ENCODE data around the gene ALOXE3. TPM values are rescaled to one million over a fixed set of nuclear protein-coding genes. Genes with fewer than 3 reads are reported as not detected.

ALOXE3 gene
- total RNA-seq, 2 donors from 2014 or later, result 0.20 TPM; not detected in 1

GRCh38 chr17:8141741-8142140, 23.4 kb upstream of the ALOXE3 start:
- Histone ChIP-seq H3K4me3 (no peak overlapping the region), H3K27me3 (no peaks in the 10 kb centered on the region), H3K9me3 (no peaks in the 10 kb centered on the region), H3K4me1 (peaks cover 0 to 48% of the 10 kb centered on the region in 2 donors), H3K36me3 (peaks cover 75% of the 10 kb centered on the region), H3K27ac (peak overlapping the region; percentile 22 to 41)
- no peak for DNase-seq (ENCODE audit: low spot score)
- no peak for TF ChIP-seq CTCF (IDR thresholded peaks at IDR 0.05)

GRCh38 chr17:8141045-8141444, 22.7 kb upstream of the ALOXE3 start:
- peak overlapping the region; percentile 88 to 95 for H3K27ac ChIP-seq
- H3K36me3 ChIP-seq, result peaks cover 69% of the 10 kb centered on the region
- no peak for DNase-seq (ENCODE audit: low spot score)
- no peak overlapping the region for H3K4me3 ChIP-seq
- peaks cover 0 to 41% of the 10 kb centered on the region in 2 donors for H3K4me1 ChIP-seq
- H3K9me3 ChIP-seq, result no peaks in the 10 kb centered on the region
- no peaks in the 10 kb centered on the region for H3K27me3 ChIP-seq
- TF ChIP-seq CTCF (IDR thresholded peaks at IDR 0.05), result no peak

- no peaks in the 10 kb centered on the region for H3K9me3 ChIP-seq
- H3K36me3 ChIP-seq, result peaks cover 62% of the 10 kb centered on the region
- no peak for DNase-seq (ENCODE audit: low spot score)
- H3K27me3 ChIP-seq, result no peaks in the 10 kb centered on the region
- TF ChIP-seq CTCF (IDR thresholded peaks at IDR 0.05), result no peak
- peaks cover 0 to 37% of the 10 kb centered on the region in 2 donors for H3K4me1 ChIP-seq
- peak overlapping the region; percentile 88 to 95 for H3K27ac ChIP-seq
- no peak overlapping the region for H3K4me3 ChIP-seq
Measured at GRCh38 chr17:8140065-8141029, 22.0 kb upstream of the ALOXE3 start.

- Histone ChIP-seq H3K36me3 (peaks cover 46% of the 10 kb centered on the region), H3K4me3 (peak overlapping the region in 1 of 2 donors; percentile 10), H3K4me1 (peaks cover 0 to 37% of the 10 kb centered on the region in 2 donors), H3K27me3 (no peaks in the 10 kb centered on the region), H3K9me3 (no peaks in the 10 kb centered on the region), H3K27ac (peak overlapping the region; percentile 88 to 95)
- peak; percentile 57 to 89 for TF ChIP-seq CTCF (IDR thresholded peaks at IDR 0.05)
- peak; percentile 97 for DNase-seq (ENCODE audit: low spot score)
Measured at GRCh38 chr17:8138672-8139371, 20.5 kb upstream of the ALOXE3 start.

- no peak for DNase-seq (ENCODE audit: low spot score)
- no peaks in the 10 kb centered on the region for H3K27me3 ChIP-seq
- H3K4me3 ChIP-seq, result peak overlapping the region in 1 of 2 donors; percentile 10
- no peak for TF ChIP-seq CTCF (IDR thresholded peaks at IDR 0.05)
- peaks cover 0 to 37% of the 10 kb centered on the region in 2 donors for H3K4me1 ChIP-seq
- peak overlapping the region; percentile 88 to 95 for H3K27ac ChIP-seq
- H3K9me3 ChIP-seq, result no peaks in the 10 kb centered on the region
- peaks cover 41% of the 10 kb centered on the region for H3K36me3 ChIP-seq
Measured at GRCh38 chr17:8138374-8138671, 20.0 kb upstream of the ALOXE3 start.
